GM23248 (cell line): ENCODE data around the gene CCZ1B. TPM values are rescaled to one million over a fixed set of nuclear protein-coding genes. Genes with fewer than 3 reads are reported as not detected.
"Not testable (repeated sequence)": the region's sequence is repeated elsewhere in the genome, so short reads cannot be mapped to it uniquely, and the experiment has no call there.

Experiments used
- DNase-seq: peaks from one replicate; pipeline ENCODE4 v3.0.0-alpha.2; 2015
- H2AFZ ChIP-seq: fragments of 200-600 bp; sonication (generic); 2 replicates; pipeline ENCODE4 v1.6.1; 2016; ENCODE audit warnings: antibody characterized with exemption
- H3F3A ChIP-seq: fragments of 200-600 bp; sonication (generic); 2 replicates; pipeline ENCODE4 v1.6.1; 2016; ENCODE audit warnings: mild to moderate bottlenecking, antibody characterized with exemption, mixed run types; ENCODE audit not compliant: insufficient read depth
- H3K27ac ChIP-seq: fragments of 200-600 bp; sonication (generic); 2 replicates; pipeline ENCODE4 v1.5.1; 2016; ENCODE audit warnings: mild to moderate bottlenecking
- H3K27me3 ChIP-seq: fragments of 200-600 bp; sonication (generic); replicated peaks from 2 replicates; pipeline ENCODE4 v1.6.1; 2016; ENCODE audit warnings: mild to moderate bottlenecking; ENCODE audit not compliant: insufficient read depth
- H3K36me3 ChIP-seq: fragments of 200-600 bp; sonication (generic); 2 replicates; pipeline ENCODE4 v1.6.1; 2016; ENCODE audit warnings: low read depth, mild to moderate bottlenecking
- H3K4me1 ChIP-seq: fragments of 200-600 bp; sonication (generic); 2 replicates; pipeline ENCODE4 v1.6.1; 2016; ENCODE audit warnings: mild to moderate bottlenecking; ENCODE audit not compliant: insufficient read depth
- H3K4me2 ChIP-seq: fragments of 200-600 bp; sonication (generic); one replicate; pipeline ENCODE4 v1.6.1; 2016; ENCODE audit warnings: mild to moderate bottlenecking; ENCODE audit not compliant: unreplicated experiment
- H3K4me3 ChIP-seq: fragments of 200-600 bp; sonication (generic); 2 replicates; pipeline ENCODE4 v1.5.1; 2016; ENCODE audit warnings: mild to moderate bottlenecking
- H3K79me2 ChIP-seq: fragments of 200-600 bp; sonication (generic); 2 replicates; pipeline ENCODE4 v1.6.1; 2016; ENCODE audit warnings: mild to moderate bottlenecking; ENCODE audit not compliant: insufficient read depth
- H3K9ac ChIP-seq: fragments of 200-600 bp; sonication (generic); 2 replicates; pipeline ENCODE4 v1.6.1; 2016; ENCODE audit warnings: mild to moderate bottlenecking
- H3K9me2 ChIP-seq: fragments of 200-600 bp; sonication (generic); 2 replicates; pipeline ENCODE4 v1.6.1; 2016; ENCODE audit warnings: mixed run types, mild to moderate bottlenecking, moderate library complexity; ENCODE audit not compliant: insufficient read depth
- H3K9me3 ChIP-seq: fragments of 200-600 bp; sonication (generic); one replicate; pipeline ENCODE4 v1.6.1; 2017; ENCODE audit warnings: low read depth
- H4K20me1 ChIP-seq: fragments of 200-600 bp; sonication (generic); 2 replicates; pipeline ENCODE4 v1.6.0; 2016; ENCODE audit not compliant: insufficient read depth
- WGBS, 2 experiments: methylation state at CpG; one replicate each; pipeline ENCODE4 v1.1.6; 2015 to 2017; ENCODE audit warnings: low lambda C conversion rate in 2 of 2, low coverage in 1 of 2; ENCODE audit errors: missing lambda C conversion rate in 2 of 2; 5-methylcytosine and 5-hydroxymethylcytosine counted together
- in situ Hi-C: fragments of 300-500 bp; cut with MboI; formaldehyde crosslinking; loops from 2 replicates; pipeline ENCODE4 v1.15.0; 2020
- polyA plus RNA-seq: library from polyadenylated mRNA; unstranded; fragments of >200 nt; fragmentation: Nextera tagmentation; extraction: Ambion mirVana; gene quantifications from 2 replicates; pipeline ENCODE4 v1.2.1, GENCODE V29; 2016
- total RNA-seq: library from RNA; depleted of rRNA; stranded (reverse); fragments of >200 nt; shearing (Covaris generic); gene quantifications from 2 replicates; pipeline ENCODE4 v1.2.3, GENCODE V29; 2014

The CCZ1B gene
- total and polyA plus RNA-seq, 2 experiments from 2014 or later: 36.7 to 55.3 TPM

GRCh38 chr7:6857721-6858314 is 31.7 kb upstream of the CCZ1B start:
- H3K79me2 ChIP-seq, H3K9ac ChIP-seq, H3K4me1 ChIP-seq, H3K27ac ChIP-seq, in situ Hi-C loops, H3K4me3 ChIP-seq, H3K9me3 ChIP-seq, H4K20me1 ChIP-seq, H3K4me2 ChIP-seq, H3K9me2 ChIP-seq, H3K27me3 ChIP-seq, H3F3A ChIP-seq, H3K36me3 ChIP-seq, H2AFZ ChIP-seq: not testable (repeated sequence)
- WGBS, 2 experiments: 19 to 23% methylated on average over 13 to 14 of the region's 14 CpGs
- DNase-seq: peak; percentile 46

- H3K79me2 ChIP-seq, H3K9me3 ChIP-seq, H4K20me1 ChIP-seq, H3K27ac ChIP-seq, H3K36me3 ChIP-seq, H3K27me3 ChIP-seq, H3F3A ChIP-seq, H3K9ac ChIP-seq, H3K4me1 ChIP-seq, H3K9me2 ChIP-seq, in situ Hi-C loops: not testable (repeated sequence)
- Histone ChIP-seq H2AFZ (peak overlapping the region; percentile 90; the same call in 1 of the 2 replicates), H3K4me2 (peak overlapping the region; percentile 81), H3K4me3 (peak overlapping the region; percentile 70)
- 2 to 3% methylated on average over 30 to 31 of the region's 47 CpGs for WGBS, 2 experiments
- peak; percentile 11 for DNase-seq
Measured at GRCh38 chr7:6855563-6856131, 29.6 kb upstream of the CCZ1B start.

- H3K79me2 ChIP-seq, H3K27me3 ChIP-seq, in situ Hi-C loops, H3K4me1 ChIP-seq, H3F3A ChIP-seq, H3K9me2 ChIP-seq, H4K20me1 ChIP-seq, H3K36me3 ChIP-seq, H3K27ac ChIP-seq, H3K9me3 ChIP-seq: not testable (repeated sequence)
- Histone ChIP-seq H3K4me2 (peak overlapping the region; percentile 81), H2AFZ (peak overlapping the region; percentile 90), H3K4me3 (peak overlapping the region; percentile 70), H3K9ac (peak overlapping the region; percentile 38)
- WGBS, 2 experiments: 3 to 9% methylated on average over 22 to 70 of the region's 71 CpGs
- DNase-seq: peak; percentile 33
Measured at GRCh38 chr7:6854747-6855562, 28.9 kb upstream of the CCZ1B start.

- DNase-seq, H3K27ac ChIP-seq, H3K4me2 ChIP-seq, in situ Hi-C loops, H3K4me3 ChIP-seq, H3F3A ChIP-seq, H3K9me2 ChIP-seq, H3K9ac ChIP-seq, H3K79me2 ChIP-seq, H3K4me1 ChIP-seq, H3K9me3 ChIP-seq, H3K36me3 ChIP-seq, H4K20me1 ChIP-seq, H3K27me3 ChIP-seq, H2AFZ ChIP-seq: not testable (repeated sequence)
- 87 to 89% methylated on average over 17 of the region's 17 CpGs for WGBS, 2 experiments
Measured at GRCh38 chr7:6853681-6854080, 27.6 kb upstream of the CCZ1B start.

- H3F3A ChIP-seq, H3K4me3 ChIP-seq, H3K9ac ChIP-seq, H3K79me2 ChIP-seq, H3K9me3 ChIP-seq, H3K36me3 ChIP-seq, H3K27ac ChIP-seq, H3K9me2 ChIP-seq, H3K4me1 ChIP-seq, H4K20me1 ChIP-seq, DNase-seq, H2AFZ ChIP-seq, H3K27me3 ChIP-seq, in situ Hi-C loops, H3K4me2 ChIP-seq: not testable (repeated sequence)
- 83 to 88% methylated on average over 6 of the region's 6 CpGs for WGBS, 2 experiments
Measured at GRCh38 chr7:6849127-6849526, 23.1 kb upstream of the CCZ1B start.

- in situ Hi-C loops, H3K36me3 ChIP-seq, H3K27me3 ChIP-seq: not testable (repeated sequence)
Measured at GRCh38 chr7:6847751-6848150, 21.7 kb upstream of the CCZ1B start.

GRCh38 chr7:6845971-6846449 is 19.9 kb upstream of the CCZ1B start:
- 61 to 66% methylated on average over 16 of the region's 16 CpGs for WGBS, 2 experiments
- H3K79me2 ChIP-seq, H3K4me3 ChIP-seq, H4K20me1 ChIP-seq, H3K9ac ChIP-seq, H3F3A ChIP-seq, H3K4me1 ChIP-seq, H3K27me3 ChIP-seq, H3K36me3 ChIP-seq, in situ Hi-C loops, DNase-seq, H3K27ac ChIP-seq, H3K9me2 ChIP-seq, H3K9me3 ChIP-seq, H2AFZ ChIP-seq, H3K4me2 ChIP-seq: not testable (repeated sequence)

More at GRCh38 chr7:6847751-6848150, 21.7 kb upstream of the CCZ1B start:
- not testable (repeated sequence) for H3K9me3 ChIP-seq, H3K4me3 ChIP-seq, H3F3A ChIP-seq, H3K27ac ChIP-seq, H3K9me2 ChIP-seq, H2AFZ ChIP-seq, H3K9ac ChIP-seq, H3K79me2 ChIP-seq, H4K20me1 ChIP-seq, H3K4me2 ChIP-seq, DNase-seq, H3K4me1 ChIP-seq
- 77 to 82% methylated on average over 13 to 18 of the region's 18 CpGs for WGBS, 2 experiments
